Measurements from ENCODE around the gene PITX1.
"Not testable (repeated sequence)": the region's sequence is repeated elsewhere in the genome, so short reads cannot be mapped to it uniquely, and the experiment has no call there.

PITX1 gene

DNA sequence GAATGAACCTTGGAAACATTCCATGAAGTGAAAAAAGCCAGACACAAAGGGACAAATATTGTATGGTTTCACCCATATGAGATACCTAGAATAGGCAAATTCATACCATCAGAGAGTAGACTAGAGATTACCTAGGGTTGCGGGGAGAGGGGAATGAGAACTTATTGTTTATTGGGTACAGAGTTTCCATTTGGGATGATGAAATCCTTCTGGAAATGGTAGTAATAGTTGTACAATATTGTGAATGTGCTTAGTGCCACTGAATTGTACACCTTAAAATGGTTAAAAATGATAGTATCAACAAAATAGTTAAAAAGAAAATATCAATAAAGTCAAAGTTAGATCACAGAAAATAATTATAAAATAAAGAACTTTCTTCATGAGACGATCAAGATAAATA is 40.9 kb downstream of the PITX1 start:
- DNase-seq (ENCODE audit: low read depth) = no peak
- TF ChIP-seq, protein P1, sequence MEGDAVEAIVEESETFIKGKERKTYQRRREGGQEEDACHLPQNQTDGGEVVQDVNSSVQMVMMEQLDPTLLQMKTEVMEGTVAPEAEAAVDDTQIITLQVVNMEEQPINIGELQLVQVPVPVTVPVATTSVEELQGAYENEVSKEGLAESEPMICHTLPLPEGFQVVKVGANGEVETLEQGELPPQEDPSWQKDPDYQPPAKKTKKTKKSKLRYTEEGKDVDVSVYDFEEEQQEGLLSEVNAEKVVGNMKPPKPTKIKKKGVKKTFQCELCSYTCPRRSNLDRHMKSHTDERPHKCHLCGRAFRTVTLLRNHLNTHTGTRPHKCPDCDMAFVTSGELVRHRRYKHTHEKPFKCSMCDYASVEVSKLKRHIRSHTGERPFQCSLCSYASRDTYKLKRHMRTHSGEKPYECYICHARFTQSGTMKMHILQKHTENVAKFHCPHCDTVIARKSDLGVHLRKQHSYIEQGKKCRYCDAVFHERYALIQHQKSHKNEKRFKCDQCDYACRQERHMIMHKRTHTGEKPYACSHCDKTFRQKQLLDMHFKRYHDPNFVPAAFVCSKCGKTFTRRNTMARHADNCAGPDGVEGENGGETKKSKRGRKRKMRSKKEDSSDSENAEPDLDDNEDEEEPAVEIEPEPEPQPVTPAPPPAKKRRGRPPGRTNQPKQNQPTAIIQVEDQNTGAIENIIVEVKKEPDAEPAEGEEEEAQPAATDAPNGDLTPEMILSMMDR (IDR thresholded peaks at IDR 0.05; ENCODE audit: control insufficient read depth, extremely low read depth, insufficient read depth) = no peak
- no peak overlapping the region for H3K4me3 ChIP-seq (ENCODE audit: low read depth, low read length)

DNA sequence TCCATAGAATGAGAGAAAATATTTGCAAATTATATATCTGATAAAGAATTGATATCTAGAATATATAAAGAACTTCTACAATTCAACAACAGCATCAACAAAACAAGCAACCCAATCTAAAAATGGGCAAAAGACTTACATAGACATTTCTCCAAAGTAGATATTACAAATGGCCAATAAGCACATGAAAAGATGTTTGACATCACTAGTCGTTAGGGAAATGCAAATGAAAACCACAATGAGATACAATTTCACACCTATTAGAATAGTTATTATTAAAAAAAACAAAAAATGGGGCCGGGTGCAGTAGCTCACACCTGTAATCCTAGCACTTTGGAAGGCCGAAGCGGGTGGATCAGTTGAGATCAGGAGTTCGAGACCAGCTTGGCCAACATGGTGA is 41.9 kb downstream of the PITX1 start:
- H3K4me3 ChIP-seq (ENCODE audit: low read depth, low read length) = no peak overlapping the region
- no peak for DNase-seq (ENCODE audit: low read depth)
- TF ChIP-seq, protein P1 (IDR thresholded peaks at IDR 0.05; ENCODE audit: control insufficient read depth, extremely low read depth, insufficient read depth) = no peak

DNA sequence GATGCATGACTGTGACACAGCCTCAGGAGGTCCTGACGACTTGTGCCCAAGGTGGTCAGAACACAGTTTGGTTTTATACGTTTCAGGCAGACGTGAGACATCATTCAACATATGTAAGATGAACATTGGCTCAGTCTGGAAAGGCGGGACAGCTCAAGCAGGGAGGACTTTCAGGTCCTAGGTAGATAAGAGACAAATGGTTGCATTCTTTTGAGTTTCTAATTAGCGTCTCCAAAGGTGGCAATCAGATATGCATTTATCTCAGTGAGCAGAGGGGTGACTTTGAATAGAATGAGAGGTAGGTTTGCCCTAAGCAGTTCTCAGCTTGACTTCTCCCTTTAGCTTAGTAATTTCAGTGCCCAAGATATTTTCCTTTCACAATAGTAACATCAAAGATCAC is 43.8 kb downstream of the PITX1 start:
- not testable (repeated sequence) for H3K4me3 ChIP-seq (ENCODE audit: low read depth, low read length); DNase-seq (ENCODE audit: low read depth)

DNA sequence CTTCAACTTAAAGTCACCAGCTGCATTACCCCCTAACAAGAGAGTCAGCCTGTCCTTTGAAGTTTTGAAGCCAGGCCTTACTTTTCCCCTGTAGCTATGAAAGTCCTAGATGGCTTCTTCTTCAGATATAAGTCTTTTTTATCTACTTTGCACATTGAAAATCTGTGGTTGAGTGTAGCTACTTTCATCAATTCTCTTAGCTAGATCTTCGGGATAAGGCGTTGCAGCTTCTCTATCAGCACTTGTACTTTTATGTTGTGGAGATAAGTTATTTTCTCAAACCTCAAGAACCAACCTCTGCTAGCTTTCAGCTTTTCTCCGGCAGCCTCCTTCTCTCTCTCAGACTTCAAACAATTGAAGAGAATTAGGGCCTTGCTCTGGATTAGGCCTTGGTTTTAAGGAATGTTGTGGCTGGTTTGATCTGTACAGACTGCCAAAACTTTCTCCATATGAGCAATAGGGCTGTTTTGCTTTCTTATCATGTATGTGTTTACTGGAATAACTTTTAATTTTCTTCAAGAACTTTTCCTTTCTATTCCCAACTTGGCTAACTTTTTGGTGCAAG is 44.7 kb downstream of the PITX1 start:
- no peak for DNase-seq (ENCODE audit: low read depth)
- no peak overlapping the region for H3K4me3 ChIP-seq (ENCODE audit: low read depth, low read length)
- TF ChIP-seq, protein P1 (IDR thresholded peaks at IDR 0.05; ENCODE audit: control insufficient read depth, extremely low read depth, insufficient read depth) = no peak

DNA sequence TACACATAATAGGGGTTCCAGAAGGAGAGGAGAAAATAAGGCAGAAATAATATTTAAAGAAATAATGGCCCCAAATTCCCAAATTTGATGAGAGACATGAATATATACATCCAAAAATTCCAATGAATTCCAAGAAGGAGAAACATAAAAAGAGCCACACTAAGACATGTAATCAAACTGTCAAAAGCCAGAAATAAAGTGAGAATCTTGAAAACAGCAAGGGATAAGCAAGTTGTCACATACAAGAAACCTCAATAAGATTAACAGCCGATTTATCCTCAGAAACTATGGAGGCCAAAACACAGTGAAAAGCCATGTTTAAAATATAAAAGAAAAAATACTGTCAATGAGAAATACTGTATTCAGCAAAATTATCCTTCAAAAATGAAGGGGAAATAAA is 51.8 kb downstream of the PITX1 start:
- no peak overlapping the region for H3K4me3 ChIP-seq (ENCODE audit: low read depth, low read length)
- TF ChIP-seq, protein P1 (IDR thresholded peaks at IDR 0.05; ENCODE audit: control insufficient read depth, extremely low read depth, insufficient read depth) = no peak
- DNase-seq (ENCODE audit: low read depth) = no peak

DNA sequence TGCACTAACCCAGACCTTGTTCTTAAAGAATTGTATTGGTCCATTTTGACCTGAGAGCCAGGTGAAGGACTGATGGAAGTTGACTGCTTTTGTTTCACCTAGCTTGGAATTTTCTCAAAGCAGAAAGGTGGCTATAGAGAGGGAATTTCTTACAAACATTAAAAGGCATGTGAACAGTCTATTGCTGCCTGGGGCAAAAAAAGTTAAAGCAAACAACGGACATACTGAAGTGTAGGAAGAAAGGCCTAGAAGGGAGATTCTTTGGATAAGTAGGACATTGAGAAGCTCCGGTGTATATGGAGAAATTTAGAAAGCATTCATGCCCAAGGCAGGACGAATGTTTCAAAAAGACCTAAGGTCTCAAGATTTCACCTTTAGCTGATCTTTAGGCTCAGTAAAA is 54.6 kb downstream of the PITX1 start:
- DNase-seq (ENCODE audit: low read depth) = no peak
- no peak overlapping the region for H3K4me3 ChIP-seq (ENCODE audit: low read depth, low read length)
- TF ChIP-seq, protein P1 (IDR thresholded peaks at IDR 0.05; ENCODE audit: control insufficient read depth, extremely low read depth, insufficient read depth) = no peak

Data from LNCaP clone FGC (cell line).